HEK293 (cell line): Measurements from ENCODE around the gene PRM1.

Source experiments
- ZNF184 ChIP-seq: fragments of 450-650 bp; IDR thresholded peaks from 2 replicates; pipeline ENCODE4 v1.5.1; 2018; ENCODE audit warnings: missing biosample characterization, mild to moderate bottlenecking, missing genetic modification characterization
- ZNF274 ChIP-seq, 2 experiments: fragments of 200-500 bp in 1 of 2; fragments of 450-650 bp in 1 of 2; sonication (Bioruptor generic) in 1 of 2; formaldehyde crosslinking in 1 of 2; IDR thresholded peaks; 2 replicates each; pipeline versions ENCODE4 v1.5.1 to v1.6.1; 2014 to 2016; ENCODE audit warnings: borderline replicate concordance in 1 of 2, inconsistent platforms in 1 of 2, low read length in 1 of 2, missing biosample characterization in 1 of 2, missing genetic modification characterization in 1 of 2
- ZNF585B ChIP-seq: fragments of 450-650 bp; formaldehyde crosslinking; IDR thresholded peaks from 2 replicates; pipeline ENCODE4 v1.5.1; 2016; ENCODE audit warnings: missing biosample characterization, missing genetic modification characterization
- ZNF777 ChIP-seq: fragments of 450-650 bp; formaldehyde crosslinking; IDR thresholded peaks from 2 replicates; pipeline ENCODE4 v1.5.1; 2017; ENCODE audit warnings: missing biosample characterization, missing genetic modification characterization, borderline replicate concordance
- TF ChIP-seq, protein P1 (sequence below): fragments of 450-650 bp; formaldehyde crosslinking; IDR thresholded peaks from 2 replicates; pipeline ENCODE4 v1.5.1; 2016; ENCODE audit warnings: missing biosample characterization, missing genetic modification characterization
- TF ChIP-seq, protein P2 (sequence below): fragments of 450-650 bp; formaldehyde crosslinking; optimal IDR thresholded peaks from 2 replicates; pipeline ENCODE3; 2016; ENCODE audit warnings: missing biosample characterization, mild to moderate bottlenecking, missing genetic modification characterization
- TF ChIP-seq, protein P3 (sequence below): fragments of 450-650 bp; formaldehyde crosslinking; IDR thresholded peaks from 2 replicates; pipeline ENCODE4 v1.5.1; 2016; ENCODE audit warnings: missing biosample characterization, missing genetic modification characterization

DNA sequence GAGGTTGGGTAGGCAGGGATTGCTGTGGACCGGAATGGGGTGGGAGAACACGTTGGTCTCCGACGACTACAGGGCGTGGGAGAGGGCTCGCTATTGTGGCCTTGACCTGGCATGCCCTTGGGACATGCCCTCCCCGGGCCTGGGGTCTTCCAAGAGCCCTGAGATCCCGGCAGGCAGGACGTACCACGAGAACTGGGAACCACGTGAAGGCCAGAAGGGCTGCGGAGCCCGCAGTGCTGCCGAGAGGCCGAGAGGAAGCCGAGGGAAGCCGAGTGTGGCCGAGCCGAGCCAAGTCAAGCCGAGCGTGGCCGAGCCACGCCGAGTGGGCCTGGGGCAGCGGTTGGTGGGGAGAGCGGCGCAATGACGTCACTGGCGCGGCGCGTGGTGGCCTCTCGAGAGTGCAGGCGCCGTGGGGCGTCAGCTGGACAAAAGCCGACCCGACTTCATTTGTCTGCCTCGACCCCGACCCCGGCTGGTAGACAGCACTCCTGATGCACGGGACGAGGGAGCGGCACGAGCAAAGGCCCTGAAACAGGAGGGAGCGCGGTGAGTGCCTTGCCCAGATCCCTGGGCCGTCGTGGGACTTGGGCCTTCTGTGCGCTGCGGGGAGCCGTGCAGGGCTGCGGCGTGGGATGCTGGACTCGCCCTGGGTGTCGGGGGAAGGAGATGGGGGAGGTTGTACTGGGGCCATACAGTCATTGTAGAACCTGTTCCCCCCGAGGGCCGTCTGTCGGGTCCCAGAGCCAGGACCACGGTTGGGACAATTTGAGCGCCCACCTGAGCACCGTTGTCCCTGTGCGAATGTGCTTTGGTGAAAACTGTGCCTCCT is 31.7 kb downstream of the PRM1 start:
- TF ChIP-seq ZNF184 (tag by site-specific recombination) = no peak
- TF ChIP-seq ZNF777 = no peak
- TF ChIP-seq, protein P1, sequence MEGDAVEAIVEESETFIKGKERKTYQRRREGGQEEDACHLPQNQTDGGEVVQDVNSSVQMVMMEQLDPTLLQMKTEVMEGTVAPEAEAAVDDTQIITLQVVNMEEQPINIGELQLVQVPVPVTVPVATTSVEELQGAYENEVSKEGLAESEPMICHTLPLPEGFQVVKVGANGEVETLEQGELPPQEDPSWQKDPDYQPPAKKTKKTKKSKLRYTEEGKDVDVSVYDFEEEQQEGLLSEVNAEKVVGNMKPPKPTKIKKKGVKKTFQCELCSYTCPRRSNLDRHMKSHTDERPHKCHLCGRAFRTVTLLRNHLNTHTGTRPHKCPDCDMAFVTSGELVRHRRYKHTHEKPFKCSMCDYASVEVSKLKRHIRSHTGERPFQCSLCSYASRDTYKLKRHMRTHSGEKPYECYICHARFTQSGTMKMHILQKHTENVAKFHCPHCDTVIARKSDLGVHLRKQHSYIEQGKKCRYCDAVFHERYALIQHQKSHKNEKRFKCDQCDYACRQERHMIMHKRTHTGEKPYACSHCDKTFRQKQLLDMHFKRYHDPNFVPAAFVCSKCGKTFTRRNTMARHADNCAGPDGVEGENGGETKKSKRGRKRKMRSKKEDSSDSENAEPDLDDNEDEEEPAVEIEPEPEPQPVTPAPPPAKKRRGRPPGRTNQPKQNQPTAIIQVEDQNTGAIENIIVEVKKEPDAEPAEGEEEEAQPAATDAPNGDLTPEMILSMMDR (tag by site-specific recombination) = no peak
- no peak for TF ChIP-seq ZNF274 (IDR thresholded peaks at IDR 0.05; ENCODE audit: low read length)
- no peak for TF ChIP-seq ZNF274 (tag by site-specific recombination; IDR thresholded peaks at IDR 0.05; ENCODE audit: borderline replicate concordance)
- TF ChIP-seq, protein P2, sequence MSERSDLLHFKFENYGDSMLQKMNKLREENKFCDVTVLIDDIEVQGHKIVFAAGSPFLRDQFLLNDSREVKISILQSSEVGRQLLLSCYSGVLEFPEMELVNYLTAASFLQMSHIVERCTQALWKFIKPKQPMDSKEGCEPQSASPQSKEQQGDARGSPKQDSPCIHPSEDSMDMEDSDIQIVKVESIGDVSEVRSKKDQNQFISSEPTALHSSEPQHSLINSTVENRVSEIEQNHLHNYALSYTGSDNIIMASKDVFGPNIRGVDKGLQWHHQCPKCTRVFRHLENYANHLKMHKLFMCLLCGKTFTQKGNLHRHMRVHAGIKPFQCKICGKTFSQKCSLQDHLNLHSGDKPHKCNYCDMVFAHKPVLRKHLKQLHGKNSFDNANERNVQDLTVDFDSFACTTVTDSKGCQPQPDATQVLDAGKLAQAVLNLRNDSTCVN (tag by site-specific recombination) = no peak
- TF ChIP-seq, protein P3, sequence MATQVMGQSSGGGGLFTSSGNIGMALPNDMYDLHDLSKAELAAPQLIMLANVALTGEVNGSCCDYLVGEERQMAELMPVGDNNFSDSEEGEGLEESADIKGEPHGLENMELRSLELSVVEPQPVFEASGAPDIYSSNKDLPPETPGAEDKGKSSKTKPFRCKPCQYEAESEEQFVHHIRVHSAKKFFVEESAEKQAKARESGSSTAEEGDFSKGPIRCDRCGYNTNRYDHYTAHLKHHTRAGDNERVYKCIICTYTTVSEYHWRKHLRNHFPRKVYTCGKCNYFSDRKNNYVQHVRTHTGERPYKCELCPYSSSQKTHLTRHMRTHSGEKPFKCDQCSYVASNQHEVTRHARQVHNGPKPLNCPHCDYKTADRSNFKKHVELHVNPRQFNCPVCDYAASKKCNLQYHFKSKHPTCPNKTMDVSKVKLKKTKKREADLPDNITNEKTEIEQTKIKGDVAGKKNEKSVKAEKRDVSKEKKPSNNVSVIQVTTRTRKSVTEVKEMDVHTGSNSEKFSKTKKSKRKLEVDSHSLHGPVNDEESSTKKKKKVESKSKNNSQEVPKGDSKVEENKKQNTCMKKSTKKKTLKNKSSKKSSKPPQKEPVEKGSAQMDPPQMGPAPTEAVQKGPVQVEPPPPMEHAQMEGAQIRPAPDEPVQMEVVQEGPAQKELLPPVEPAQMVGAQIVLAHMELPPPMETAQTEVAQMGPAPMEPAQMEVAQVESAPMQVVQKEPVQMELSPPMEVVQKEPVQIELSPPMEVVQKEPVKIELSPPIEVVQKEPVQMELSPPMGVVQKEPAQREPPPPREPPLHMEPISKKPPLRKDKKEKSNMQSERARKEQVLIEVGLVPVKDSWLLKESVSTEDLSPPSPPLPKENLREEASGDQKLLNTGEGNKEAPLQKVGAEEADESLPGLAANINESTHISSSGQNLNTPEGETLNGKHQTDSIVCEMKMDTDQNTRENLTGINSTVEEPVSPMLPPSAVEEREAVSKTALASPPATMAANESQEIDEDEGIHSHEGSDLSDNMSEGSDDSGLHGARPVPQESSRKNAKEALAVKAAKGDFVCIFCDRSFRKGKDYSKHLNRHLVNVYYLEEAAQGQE = no peak
- TF ChIP-seq ZNF585B (tag by site-specific recombination) = no peak
